ENCODE results near the gene LIPG.

- TF ChIP-seq, protein P1, sequence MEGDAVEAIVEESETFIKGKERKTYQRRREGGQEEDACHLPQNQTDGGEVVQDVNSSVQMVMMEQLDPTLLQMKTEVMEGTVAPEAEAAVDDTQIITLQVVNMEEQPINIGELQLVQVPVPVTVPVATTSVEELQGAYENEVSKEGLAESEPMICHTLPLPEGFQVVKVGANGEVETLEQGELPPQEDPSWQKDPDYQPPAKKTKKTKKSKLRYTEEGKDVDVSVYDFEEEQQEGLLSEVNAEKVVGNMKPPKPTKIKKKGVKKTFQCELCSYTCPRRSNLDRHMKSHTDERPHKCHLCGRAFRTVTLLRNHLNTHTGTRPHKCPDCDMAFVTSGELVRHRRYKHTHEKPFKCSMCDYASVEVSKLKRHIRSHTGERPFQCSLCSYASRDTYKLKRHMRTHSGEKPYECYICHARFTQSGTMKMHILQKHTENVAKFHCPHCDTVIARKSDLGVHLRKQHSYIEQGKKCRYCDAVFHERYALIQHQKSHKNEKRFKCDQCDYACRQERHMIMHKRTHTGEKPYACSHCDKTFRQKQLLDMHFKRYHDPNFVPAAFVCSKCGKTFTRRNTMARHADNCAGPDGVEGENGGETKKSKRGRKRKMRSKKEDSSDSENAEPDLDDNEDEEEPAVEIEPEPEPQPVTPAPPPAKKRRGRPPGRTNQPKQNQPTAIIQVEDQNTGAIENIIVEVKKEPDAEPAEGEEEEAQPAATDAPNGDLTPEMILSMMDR (IDR thresholded peaks at IDR 0.05), result no peak
- TF ChIP-seq POLR2A (IDR thresholded peaks at IDR 0.05), result no peak
These were observed 15.6 kb upstream of the LIPG start for GRCh38 chr18:49546278-49546677.
